ENCODE results near the gene RNF222.

The RNF222 gene

GRCh38 chr17:8397636-8398035, at the start of gene RNF222:
RNF222 (minus strand) TSS chr17:8397827; CDS start chr17:8393461, 4,366 bp downstream.
- DNase-seq = no peak

- no peak for DNase-seq
Observed at GRCh38 chr17:8445536-8445935, 47.9 kb upstream of the RNF222 start.

GRCh38 chr17:8444494-8444893, 46.9 kb upstream of the RNF222 start:
- DNase-seq = no peak

- DNase-seq = no peak
Observed at GRCh38 chr17:8443756-8444155, 46.1 kb upstream of the RNF222 start.

- DNase-seq = no peak
Observed at GRCh38 chr17:8442310-8442709, 44.7 kb upstream of the RNF222 start.

GRCh38 chr17:8441690-8442089, 44.1 kb upstream of the RNF222 start:
- no peak for DNase-seq

- no peak for DNase-seq
Observed at GRCh38 chr17:8439681-8440080, 42.1 kb upstream of the RNF222 start.

- DNase-seq = no peak
Observed at GRCh38 chr17:8438441-8438840, 40.8 kb upstream of the RNF222 start.

- DNase-seq = no peak
Observed at GRCh38 chr17:8436844-8437171, 39.2 kb upstream of the RNF222 start.

- no peak for DNase-seq
Observed at GRCh38 chr17:8436169-8436843, 38.7 kb upstream of the RNF222 start.

- DNase-seq = peak; percentile 55
Observed at GRCh38 chr17:8435245-8436168, 37.9 kb upstream of the RNF222 start, which contains the start of gene NDEL1. NDEL1 (plus strand) TSS chr17:8435884; CDS start chr17:8444272, 8,388 bp downstream.

GRCh38 chr17:8430966-8431365, 33.3 kb upstream of the RNF222 start:
- no peak for DNase-seq

- no peak for DNase-seq
Observed at GRCh38 chr17:8426802-8427201, 29.2 kb upstream of the RNF222 start.

GRCh38 chr17:8426094-8426720, 28.6 kb upstream of the RNF222 start:
- no peak for DNase-seq

GRCh38 chr17:8421571-8421970, 23.9 kb upstream of the RNF222 start:
- DNase-seq = no peak

- no peak for DNase-seq
Observed at GRCh38 chr17:8420041-8420934, 22.7 kb upstream of the RNF222 start.

- no peak for DNase-seq
Observed at GRCh38 chr17:8419305-8419704, 21.7 kb upstream of the RNF222 start.

- DNase-seq = no peak
Observed at GRCh38 chr17:8418471-8418870, 20.8 kb upstream of the RNF222 start.

GRCh38 chr17:8417806-8418205, 20.2 kb upstream of the RNF222 start:
- DNase-seq = peak; percentile 61

- no peak for DNase-seq
Observed at GRCh38 chr17:8413938-8414337, 16.3 kb upstream of the RNF222 start.

- no peak for DNase-seq
Observed at GRCh38 chr17:8413328-8413727, 15.7 kb upstream of the RNF222 start.

GRCh38 chr17:8412089-8412488, 14.5 kb upstream of the RNF222 start:
- no peak for DNase-seq

- DNase-seq = no peak
Observed at GRCh38 chr17:8410883-8411238, 13.2 kb upstream of the RNF222 start.
